Osteocyte (in vitro differentiated cells): ENCODE results near the gene TMEM61. TPM values are rescaled to one million over a fixed set of nuclear protein-coding genes. Genes with fewer than 3 reads are reported as not detected.
"Not testable (repeated sequence)": the region's sequence is repeated elsewhere in the genome, so short reads cannot be mapped to it uniquely, and the experiment has no call there.

Source experiments
- DNase-seq: peaks from one replicate; pipeline ENCODE4 v3.0.0; 2021; ENCODE audit warnings: mixed read lengths; ENCODE audit not compliant: unreplicated experiment; ENCODE audit errors: extremely low spot score
- H3K27ac Mint-ChIP-seq: one replicate; pipeline ENCODE4 v1.8.0; 2021; ENCODE audit warnings: mild to moderate bottlenecking, mixed read lengths; ENCODE audit not compliant: unreplicated experiment
- H3K27me3 Mint-ChIP-seq: one replicate; pipeline ENCODE4 v1.8.0; 2021; ENCODE audit warnings: mixed read lengths; ENCODE audit not compliant: unreplicated experiment
- H3K36me3 Mint-ChIP-seq: one replicate; pipeline ENCODE4 v1.8.0; 2021; ENCODE audit warnings: mixed read lengths; ENCODE audit not compliant: unreplicated experiment
- H3K4me1 Mint-ChIP-seq: one replicate; pipeline ENCODE4 v1.8.0; 2021; ENCODE audit warnings: mixed read lengths; ENCODE audit not compliant: unreplicated experiment
- H3K4me3 Mint-ChIP-seq: one replicate; pipeline ENCODE4 v1.8.0; 2021; ENCODE audit warnings: mild to moderate bottlenecking, moderate library complexity, mixed read lengths; ENCODE audit not compliant: unreplicated experiment
- H3K9me3 Mint-ChIP-seq: one replicate; pipeline ENCODE4 v1.8.0; 2021; ENCODE audit warnings: mixed read lengths; ENCODE audit not compliant: unreplicated experiment
- CTCF ChIP-seq: fragments of 200-600 bp; sonication (generic); IDR thresholded peaks from 2 replicates; pipeline ENCODE4 v1.5.0; 2021; ENCODE audit warnings: antibody characterized with exemption, mild to moderate bottlenecking, moderate library complexity
- total RNA-seq: library from RNA; stranded (reverse); gene quantifications from 2 replicates; pipeline ENCODE4 v1.2.1, GENCODE V29; 2021

The TMEM61 gene
- total RNA-seq, 1 donor from 2014 or later, result not detected

GRCh38 chr1:54937469-54937868 lies 43.0 kb upstream of the TMEM61 start:
- peak overlapping the region; percentile 34 for H3K27ac Mint-ChIP-seq
- no peak for TF ChIP-seq CTCF
- no peak for DNase-seq

GRCh38 chr1:54938955-54939354 lies 41.5 kb upstream of the TMEM61 start:
- H3K27ac Mint-ChIP-seq, DNase-seq, H3K36me3 Mint-ChIP-seq, H3K9me3 Mint-ChIP-seq, H3K4me3 Mint-ChIP-seq, H3K27me3 Mint-ChIP-seq: not testable (repeated sequence)
- H3K4me1 Mint-ChIP-seq, result peaks cover 55% of the 10 kb centered on the region

More at GRCh38 chr1:54937469-54937868, 43.0 kb upstream of the TMEM61 start:
- Mint-ChIP-seq H3K4me1 (peaks cover 58% of the 10 kb centered on the region), H3K9me3 (peaks cover 5% of the 10 kb centered on the region), H3K36me3 (peaks cover 3% of the 10 kb centered on the region), H3K27me3 (no peaks in the 10 kb centered on the region), H3K4me3 (no peak overlapping the region)

GRCh38 chr1:54940042-54940441 lies 40.4 kb upstream of the TMEM61 start:
- Mint-ChIP-seq H3K36me3 (no peaks in the 10 kb centered on the region), H3K27ac (peak overlapping the region; percentile 6), H3K4me1 (peaks cover 46% of the 10 kb centered on the region), H3K4me3 (no peak overlapping the region), H3K27me3 (no peaks in the 10 kb centered on the region), H3K9me3 (no peaks in the 10 kb centered on the region)
- no peak for DNase-seq
- TF ChIP-seq CTCF, result no peak

GRCh38 chr1:54942976-54943375 lies 37.5 kb upstream of the TMEM61 start:
- peaks cover 25% of the 10 kb centered on the region for H3K4me1 Mint-ChIP-seq
- H3K36me3 Mint-ChIP-seq, result no peaks in the 10 kb centered on the region
- H3K27me3 Mint-ChIP-seq, result no peaks in the 10 kb centered on the region
- H3K27ac Mint-ChIP-seq, result no peak overlapping the region
- H3K9me3 Mint-ChIP-seq, result no peaks in the 10 kb centered on the region
- no peak for TF ChIP-seq CTCF
- no peak for DNase-seq
- no peak overlapping the region for H3K4me3 Mint-ChIP-seq

GRCh38 chr1:54944610-54945392 lies 35.6 kb upstream of the TMEM61 start:
- no peaks in the 10 kb centered on the region for H3K9me3 Mint-ChIP-seq
- peak; percentile 88 for TF ChIP-seq CTCF
- no peak overlapping the region for H3K4me3 Mint-ChIP-seq
- H3K27ac Mint-ChIP-seq, result no peak overlapping the region
- H3K36me3 Mint-ChIP-seq, result no peaks in the 10 kb centered on the region
- no peaks in the 10 kb centered on the region for H3K27me3 Mint-ChIP-seq
- peak; percentile 87 for DNase-seq
- H3K4me1 Mint-ChIP-seq, result peaks cover 10% of the 10 kb centered on the region
